ENCODE data around the gene BRD9. TPM values are rescaled to one million over a fixed set of nuclear protein-coding genes. Genes with fewer than 3 reads are reported as not detected.

BRD9 gene
- total RNA-seq, 1 donor from 2014 or later: 33.8 TPM

DNA sequence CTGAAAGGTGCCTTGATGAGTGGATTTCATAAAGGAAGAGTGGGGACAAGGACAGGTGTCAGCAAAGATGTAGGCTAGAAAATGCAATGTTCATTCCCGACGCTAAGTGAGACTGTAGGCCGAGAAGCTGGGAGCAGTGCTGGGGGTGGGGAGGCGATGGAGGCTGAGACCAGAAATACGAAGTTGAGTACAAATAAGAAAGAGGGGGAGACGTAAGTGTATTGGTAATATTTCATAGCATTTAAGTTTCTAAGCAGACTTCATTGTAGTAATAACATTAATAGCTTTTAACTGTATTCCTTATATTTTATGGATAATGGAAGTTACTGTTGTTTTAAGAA, 11.1 kb upstream of the BRD9 start:
- H3K4me3 ChIP-seq: no peak overlapping the region
- H3K27me3 ChIP-seq: no peaks in the 10 kb centered on the region
- H3K36me3 ChIP-seq: no peaks in the 10 kb centered on the region
- TF ChIP-seq, protein P1, sequence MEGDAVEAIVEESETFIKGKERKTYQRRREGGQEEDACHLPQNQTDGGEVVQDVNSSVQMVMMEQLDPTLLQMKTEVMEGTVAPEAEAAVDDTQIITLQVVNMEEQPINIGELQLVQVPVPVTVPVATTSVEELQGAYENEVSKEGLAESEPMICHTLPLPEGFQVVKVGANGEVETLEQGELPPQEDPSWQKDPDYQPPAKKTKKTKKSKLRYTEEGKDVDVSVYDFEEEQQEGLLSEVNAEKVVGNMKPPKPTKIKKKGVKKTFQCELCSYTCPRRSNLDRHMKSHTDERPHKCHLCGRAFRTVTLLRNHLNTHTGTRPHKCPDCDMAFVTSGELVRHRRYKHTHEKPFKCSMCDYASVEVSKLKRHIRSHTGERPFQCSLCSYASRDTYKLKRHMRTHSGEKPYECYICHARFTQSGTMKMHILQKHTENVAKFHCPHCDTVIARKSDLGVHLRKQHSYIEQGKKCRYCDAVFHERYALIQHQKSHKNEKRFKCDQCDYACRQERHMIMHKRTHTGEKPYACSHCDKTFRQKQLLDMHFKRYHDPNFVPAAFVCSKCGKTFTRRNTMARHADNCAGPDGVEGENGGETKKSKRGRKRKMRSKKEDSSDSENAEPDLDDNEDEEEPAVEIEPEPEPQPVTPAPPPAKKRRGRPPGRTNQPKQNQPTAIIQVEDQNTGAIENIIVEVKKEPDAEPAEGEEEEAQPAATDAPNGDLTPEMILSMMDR (IDR thresholded peaks at IDR 0.05): no peak
- intact Hi-C loops (cut with DNase I): loop anchor here (5.0 kb wide), 1 partner anchor 231 kb away; no protein-coding TSS in a partner anchor
- no peaks in the 10 kb centered on the region for H3K9me3 ChIP-seq
- no peak for ATAC-seq
- no peaks in the 10 kb centered on the region for H3K4me1 ChIP-seq
- no peak for DNase-seq
- H3K27ac ChIP-seq: no peak overlapping the region

DNA sequence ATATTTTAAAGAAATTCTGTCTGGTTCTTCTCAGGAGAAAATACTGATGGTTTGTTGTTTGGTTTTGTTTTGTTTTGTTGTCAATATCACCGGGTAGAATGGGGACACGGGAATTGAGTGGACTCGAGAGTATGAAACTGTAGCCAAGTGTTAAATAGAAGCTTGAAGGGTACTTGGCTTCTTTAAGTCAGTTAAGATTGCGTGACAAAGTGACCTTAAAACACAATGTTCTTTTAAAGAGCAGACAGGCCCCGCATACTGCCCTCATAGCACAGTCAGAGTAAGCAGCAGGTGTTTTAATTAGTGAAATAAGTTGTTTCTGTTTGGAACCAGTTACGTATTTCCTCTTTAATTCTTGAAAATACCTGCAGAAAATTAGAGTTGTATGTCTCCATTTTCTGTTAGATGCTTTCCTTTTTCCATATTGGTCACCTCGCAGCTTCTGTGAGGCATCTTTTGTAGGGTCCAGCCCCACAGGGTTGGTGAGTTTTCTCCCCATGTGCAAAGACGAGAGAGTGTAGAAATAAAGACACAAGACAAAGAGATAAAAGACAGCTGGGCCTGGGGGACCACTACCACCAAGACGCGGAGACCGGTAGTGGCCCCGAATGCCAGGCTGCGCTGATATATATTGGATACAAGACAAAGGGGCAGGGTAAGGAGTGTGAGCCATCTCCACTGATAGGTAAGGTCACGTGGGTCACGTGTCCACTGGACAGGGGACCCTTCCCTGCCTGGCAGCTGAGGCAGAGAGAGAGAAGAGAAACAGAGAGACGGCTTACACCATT, 9.7 kb upstream of the BRD9 start:
- Histone ChIP-seq H3K4me3 (no peak overlapping the region), H3K27me3 (no peaks in the 10 kb centered on the region), H3K36me3 (no peaks in the 10 kb centered on the region), H3K9me3 (no peaks in the 10 kb centered on the region), H3K27ac (no peak overlapping the region), H3K4me1 (no peaks in the 10 kb centered on the region)
- no peak for DNase-seq
- peak; percentile 51 for ATAC-seq
- intact Hi-C loops (cut with DNase I): loop anchor here (5.0 kb wide), 1 partner anchor 230 kb away; no protein-coding TSS in a partner anchor
- TF ChIP-seq, protein P1 (IDR thresholded peaks at IDR 0.05): no peak

DNA sequence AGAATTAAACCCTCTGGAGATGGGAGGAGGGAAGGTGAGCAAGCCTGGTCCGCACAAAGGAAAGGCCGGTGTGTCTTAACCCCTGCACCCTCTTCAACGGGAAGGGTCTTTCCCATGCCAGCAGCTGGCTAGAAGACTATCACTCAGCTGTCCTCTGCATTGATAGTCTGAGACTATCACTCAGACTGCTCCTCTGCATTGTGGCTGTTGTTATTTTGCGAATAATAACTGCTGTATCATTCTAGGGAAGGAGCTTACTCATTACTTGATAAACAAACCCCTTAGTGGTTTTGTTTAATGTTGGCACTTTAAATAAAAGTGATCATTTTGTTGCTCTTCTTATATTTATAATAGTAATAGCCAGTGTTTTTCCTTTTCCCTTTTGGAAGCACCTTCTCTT, 8.2 kb upstream of the BRD9 start:
- H3K27me3 ChIP-seq: no peaks in the 10 kb centered on the region
- intact Hi-C loops (cut with DNase I): loop anchor here (5.0 kb wide), 1 partner anchor 228 kb away; no protein-coding TSS in a partner anchor
- H3K27ac ChIP-seq: no peak overlapping the region
- H3K9me3 ChIP-seq: no peaks in the 10 kb centered on the region
- H3K4me1 ChIP-seq: no peaks in the 10 kb centered on the region
- DNase-seq (no peak), ATAC-seq (no peak)
- no peak overlapping the region for H3K4me3 ChIP-seq
- TF ChIP-seq, protein P1 (IDR thresholded peaks at IDR 0.05): no peak
- H3K36me3 ChIP-seq: no peaks in the 10 kb centered on the region

DNA sequence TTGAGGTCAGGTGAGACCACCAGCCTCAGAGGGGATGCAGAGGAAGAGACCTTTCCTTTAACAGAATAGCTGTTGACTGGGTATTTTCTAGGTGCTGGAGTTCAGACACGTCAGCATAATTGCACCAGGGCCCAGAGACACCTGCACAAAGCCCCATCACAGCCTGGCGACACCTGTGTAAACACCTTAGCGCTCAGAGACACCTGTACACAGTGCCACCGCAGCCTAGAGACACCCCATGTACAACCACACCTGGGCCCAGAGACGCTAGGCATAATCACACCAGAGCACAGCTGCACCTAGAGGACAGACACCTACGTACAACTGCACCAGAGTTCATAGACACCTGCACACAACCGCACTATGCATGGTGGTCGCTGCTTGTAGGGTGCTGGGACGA, 1.1 kb upstream of the BRD9 start:
- no peak for ATAC-seq
- no peak for DNase-seq

DNA sequence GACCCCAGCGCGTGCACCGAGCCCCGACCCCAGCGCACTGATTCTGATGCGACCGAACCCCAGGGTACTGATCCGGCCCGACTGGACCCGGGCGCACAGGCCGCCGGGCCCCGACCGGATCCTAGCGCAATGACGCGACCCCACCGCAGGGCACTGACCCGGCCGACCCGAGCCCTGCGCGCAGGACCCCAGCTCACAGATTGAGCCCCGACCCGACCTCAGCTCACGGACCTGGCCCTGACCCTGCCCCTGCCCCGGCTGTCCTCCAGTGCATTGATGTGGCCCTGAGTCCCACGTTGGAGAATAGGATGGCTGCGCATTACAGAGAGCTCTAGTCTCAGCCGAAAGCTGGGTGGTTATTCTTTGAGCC, 521 bp upstream of the BRD9 start:
- Histone ChIP-seq H3K27ac (no peak overlapping the region), H3K4me1 (peaks cover 15% of the 10 kb centered on the region), H3K4me3 (peak overlapping the region; percentile 85), H3K9me3 (no peaks in the 10 kb centered on the region), H3K27me3 (no peaks in the 10 kb centered on the region), H3K36me3 (peaks cover 30% of the 10 kb centered on the region)
- TF ChIP-seq, protein P1 (IDR thresholded peaks at IDR 0.05): no peak
- intact Hi-C loops (cut with DNase I): no loop called here
- ATAC-seq (no peak), DNase-seq (no peak)

More for the DNA sequence above, 1.1 kb upstream of the BRD9 start:
- no peak overlapping the region for H3K4me3 ChIP-seq
- H3K27ac ChIP-seq: no peak overlapping the region
- H3K36me3 ChIP-seq: peaks cover 24% of the 10 kb centered on the region
- no peaks in the 10 kb centered on the region for H3K9me3 ChIP-seq
- TF ChIP-seq, protein P1 (IDR thresholded peaks at IDR 0.05): no peak
- H3K27me3 ChIP-seq: no peaks in the 10 kb centered on the region
- H3K4me1 ChIP-seq: peaks cover 15% of the 10 kb centered on the region
- intact Hi-C loops (cut with DNase I): no loop called here

All from upper lobe of right lung (tissue), 1 donor.